ENCODE measurements around the gene ZNF423.

DNA sequence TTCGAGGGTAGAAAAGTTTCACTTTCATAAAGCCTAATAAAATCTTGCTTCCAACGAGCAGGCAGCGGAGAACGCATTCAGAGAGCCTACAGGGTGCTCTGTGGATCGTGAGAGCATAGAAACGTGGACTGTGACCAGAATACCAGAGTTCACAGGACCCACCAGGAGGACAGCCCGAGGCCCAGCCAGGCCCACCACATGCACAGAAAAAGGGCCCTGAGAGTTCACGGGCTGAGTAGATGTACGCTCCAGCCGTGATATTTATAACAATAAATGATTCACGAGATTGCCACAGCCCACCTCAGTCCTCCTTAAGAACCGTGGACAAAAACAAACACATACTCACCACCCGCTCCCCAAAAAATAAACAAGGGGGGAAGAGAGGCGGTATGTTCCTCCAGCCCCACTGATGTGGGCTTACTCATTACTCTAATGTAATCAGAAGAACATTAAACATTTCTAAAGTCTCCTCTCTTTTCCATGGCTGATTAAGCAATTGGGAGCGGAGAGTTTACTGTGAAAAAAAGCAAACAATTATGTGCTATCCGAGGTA, 275.1 kb downstream of the ZNF423 start:
- TF ChIP-seq, protein P1, sequence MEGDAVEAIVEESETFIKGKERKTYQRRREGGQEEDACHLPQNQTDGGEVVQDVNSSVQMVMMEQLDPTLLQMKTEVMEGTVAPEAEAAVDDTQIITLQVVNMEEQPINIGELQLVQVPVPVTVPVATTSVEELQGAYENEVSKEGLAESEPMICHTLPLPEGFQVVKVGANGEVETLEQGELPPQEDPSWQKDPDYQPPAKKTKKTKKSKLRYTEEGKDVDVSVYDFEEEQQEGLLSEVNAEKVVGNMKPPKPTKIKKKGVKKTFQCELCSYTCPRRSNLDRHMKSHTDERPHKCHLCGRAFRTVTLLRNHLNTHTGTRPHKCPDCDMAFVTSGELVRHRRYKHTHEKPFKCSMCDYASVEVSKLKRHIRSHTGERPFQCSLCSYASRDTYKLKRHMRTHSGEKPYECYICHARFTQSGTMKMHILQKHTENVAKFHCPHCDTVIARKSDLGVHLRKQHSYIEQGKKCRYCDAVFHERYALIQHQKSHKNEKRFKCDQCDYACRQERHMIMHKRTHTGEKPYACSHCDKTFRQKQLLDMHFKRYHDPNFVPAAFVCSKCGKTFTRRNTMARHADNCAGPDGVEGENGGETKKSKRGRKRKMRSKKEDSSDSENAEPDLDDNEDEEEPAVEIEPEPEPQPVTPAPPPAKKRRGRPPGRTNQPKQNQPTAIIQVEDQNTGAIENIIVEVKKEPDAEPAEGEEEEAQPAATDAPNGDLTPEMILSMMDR (conservative IDR thresholded peaks at IDR 0.05; ENCODE audit: low read depth, low read length) = no peak
- TF ChIP-seq EZH2 (IDR thresholded peaks at IDR 0.05; ENCODE audit: borderline replicate concordance, low read depth, low read length, poor library complexity, severe bottlenecking) = no peak
